Epithelial cell of prostate (primary cell): Measurements from ENCODE around the gene ACAT2.
"Not testable (repeated sequence)": the region's sequence is repeated elsewhere in the genome, so short reads cannot be mapped to it uniquely, and the experiment has no call there.

Experiments
- DNase-seq: peaks from one replicate; pipeline ENCODE4 v3.0.0-alpha.2; 2011; ENCODE audit warnings: low read depth, low spot score
- H3K27ac ChIP-seq: fragments of 450-650 bp; 2 replicates; pipeline ENCODE4 v1.5.1; 2017; ENCODE audit warnings: mild to moderate bottlenecking

The ACAT2 gene

GRCh38 chr6:159761873-159762680, at the start of gene ACAT2:
ACAT2 (plus strand) TSS chr6:159762045; CDS start chr6:159762088, 43 bp downstream.
- H3K27ac ChIP-seq = peak within 1 kb of the TSS; percentile 87
- peak; percentile 74 for DNase-seq

DNA sequence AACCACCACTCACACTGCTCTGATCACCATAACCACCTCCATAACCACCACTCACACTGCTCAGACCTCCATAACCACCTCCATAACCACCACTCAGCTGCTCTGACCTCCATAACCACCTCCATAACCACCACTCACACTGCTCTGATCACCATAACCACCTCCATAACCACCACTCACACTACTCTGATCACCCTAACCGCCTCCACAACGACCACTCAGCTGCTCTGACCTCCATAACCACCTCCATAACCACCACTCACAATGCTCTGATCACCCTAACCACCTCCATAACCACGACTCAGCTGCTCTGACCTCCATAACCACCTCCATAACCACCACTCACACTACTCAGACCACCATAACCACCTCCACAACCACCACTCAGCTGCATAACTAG, 49.5 kb upstream of the ACAT2 start:
- not testable (repeated sequence) for H3K27ac ChIP-seq, DNase-seq

- H3K27ac ChIP-seq = no peak overlapping the region
- no peak for DNase-seq
Observed at GRCh38 chr6:159713984-159714383, 47.9 kb upstream of the ACAT2 start.

DNA sequence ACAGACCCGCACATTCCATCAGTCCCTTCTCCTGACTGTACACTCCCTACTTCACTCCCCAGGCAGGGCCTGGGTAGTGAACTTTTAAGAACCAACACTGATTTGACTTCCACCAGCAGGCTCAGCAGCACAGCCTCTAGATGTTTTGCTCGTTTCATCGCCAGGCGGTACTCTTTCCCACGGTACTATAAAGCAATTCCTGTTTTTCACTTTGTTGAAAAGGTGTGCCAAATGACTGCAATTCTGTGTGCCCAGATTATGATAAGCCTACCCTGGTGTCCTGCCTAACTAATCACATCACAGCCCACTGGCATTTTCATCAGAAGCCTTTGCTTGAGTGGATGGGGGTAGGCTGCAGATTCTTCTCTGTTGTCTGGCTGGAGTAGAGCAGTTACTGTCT, 47.4 kb upstream of the ACAT2 start:
- H3K27ac ChIP-seq = no peak overlapping the region
- DNase-seq = no peak

GRCh38 chr6:159715166-159715565, 46.7 kb upstream of the ACAT2 start:
- no peak for DNase-seq
- H3K27ac ChIP-seq = no peak overlapping the region

GRCh38 chr6:159715605-159716004, 46.2 kb upstream of the ACAT2 start:
- peak overlapping the region; percentile 76 for H3K27ac ChIP-seq

GRCh38 chr6:159716247-159717096, 45.4 kb upstream of the ACAT2 start:
- peak overlapping the region; percentile 76 for H3K27ac ChIP-seq
- DNase-seq = peak; percentile 87

More at GRCh38 chr6:159715605-159716004, 46.2 kb upstream of the ACAT2 start:
- no peak for DNase-seq

DNA sequence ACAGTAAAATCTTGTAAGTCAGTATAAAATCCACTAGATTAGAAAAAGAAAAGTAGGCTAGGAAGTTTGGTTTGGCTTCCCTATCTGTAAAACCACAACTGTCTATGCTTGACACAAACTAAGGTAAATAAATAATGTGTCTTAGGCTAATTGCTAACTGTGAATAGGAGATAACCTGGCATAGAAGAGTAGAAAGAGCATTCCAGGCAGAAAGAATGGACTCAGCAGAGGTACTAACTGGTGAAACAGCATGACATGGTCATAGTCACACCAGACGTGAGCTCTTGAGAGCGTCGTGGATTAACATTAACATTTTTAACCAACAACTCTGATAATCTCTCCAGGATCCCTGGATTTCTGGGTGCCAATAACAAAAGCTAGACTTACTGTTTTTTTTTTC, 43.2 kb upstream of the ACAT2 start:
- H3K27ac ChIP-seq = no peak overlapping the region
- no peak for DNase-seq

DNA sequence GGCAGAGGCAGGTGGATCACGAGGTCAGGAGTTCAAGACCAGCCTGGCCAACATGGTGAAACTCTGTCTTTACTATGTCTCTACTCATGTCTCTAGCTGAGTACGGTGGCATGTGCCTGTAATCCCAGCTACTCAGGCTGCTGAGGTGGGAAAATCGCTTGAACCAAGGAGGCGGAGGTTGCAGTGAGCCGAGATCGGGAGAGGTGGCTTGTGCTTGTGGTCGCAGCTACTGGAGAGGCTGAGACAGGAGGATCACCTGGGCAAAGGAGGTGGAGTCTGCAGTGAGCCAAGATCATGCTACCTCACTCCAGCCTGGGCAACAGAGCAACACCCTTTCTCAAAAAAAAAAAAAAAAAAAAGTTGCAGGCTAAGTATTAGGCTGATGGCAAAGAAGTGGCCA, 42.6 kb upstream of the ACAT2 start:
- H3K27ac ChIP-seq = no peak overlapping the region
- no peak for DNase-seq

DNA sequence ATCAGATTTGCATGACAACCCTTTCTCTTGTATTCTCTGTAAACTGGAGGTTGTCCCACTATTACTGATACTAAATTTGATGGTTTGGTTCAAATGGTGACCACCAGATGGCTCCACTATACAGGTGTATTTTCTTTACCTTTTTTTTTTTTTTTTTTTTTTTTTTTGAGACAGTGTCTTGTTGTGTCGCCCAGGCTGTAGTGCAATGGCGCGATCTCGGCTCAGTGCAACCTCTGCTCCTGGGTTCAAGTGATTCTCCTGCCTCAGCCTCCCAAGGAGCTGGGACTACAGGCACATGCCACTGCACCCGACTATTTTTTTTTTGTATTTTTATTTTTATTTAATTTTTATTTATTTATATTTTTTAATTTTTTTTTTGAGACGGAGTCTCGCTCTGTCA, 41.1 kb upstream of the ACAT2 start:
- DNase-seq = no peak
- H3K27ac ChIP-seq = no peak overlapping the region

DNA sequence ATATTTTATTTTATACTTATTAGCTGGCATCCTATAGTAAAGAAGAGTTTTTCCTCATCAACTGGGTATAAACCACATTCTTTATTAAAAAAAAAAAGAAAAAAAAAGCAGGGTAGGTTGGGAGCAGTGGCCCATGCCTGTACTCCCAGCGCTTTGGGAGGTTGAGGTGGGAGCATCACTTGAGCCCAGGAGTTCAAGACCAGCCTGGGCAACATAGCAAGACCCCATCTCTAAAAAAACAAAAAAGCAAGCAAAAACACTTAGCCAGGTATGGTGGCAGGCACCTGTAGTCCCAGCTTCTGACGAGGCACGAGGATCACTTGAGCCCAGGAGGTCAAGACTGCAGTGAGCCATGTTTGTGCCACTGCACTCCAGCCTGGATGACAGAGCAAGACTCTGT, 39.9 kb upstream of the ACAT2 start:
- not testable (repeated sequence) for DNase-seq, H3K27ac ChIP-seq

GRCh38 chr6:159722655-159723054, 39.2 kb upstream of the ACAT2 start:
- DNase-seq = no peak
- H3K27ac ChIP-seq = no peak overlapping the region

GRCh38 chr6:159723259-159723658, 38.6 kb upstream of the ACAT2 start:
- H3K27ac ChIP-seq = no peak overlapping the region

DNA sequence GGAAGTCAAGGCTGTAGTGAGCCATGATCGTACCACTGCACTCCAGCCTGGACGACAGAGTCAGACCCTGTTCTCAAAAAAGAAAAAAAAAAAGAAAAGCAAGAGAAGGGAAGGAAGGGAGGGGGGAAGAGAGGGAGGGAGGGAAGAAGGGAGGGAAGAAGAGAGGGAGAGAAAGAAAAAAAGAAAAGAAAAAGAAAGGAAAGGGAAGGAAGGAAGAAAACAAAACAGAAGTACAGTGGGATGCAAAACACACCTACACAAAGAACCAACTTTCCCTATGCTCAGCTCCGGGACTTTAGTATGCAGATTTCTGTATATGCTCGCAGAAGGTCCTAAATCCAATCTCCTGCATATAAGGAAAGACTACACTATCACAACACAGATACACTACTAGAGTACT, 37.1 kb upstream of the ACAT2 start:
- no peak for DNase-seq
- H3K27ac ChIP-seq = no peak overlapping the region

More at GRCh38 chr6:159723259-159723658, 38.6 kb upstream of the ACAT2 start:
- DNase-seq = no peak

- H3K27ac ChIP-seq, DNase-seq: not testable (repeated sequence)
Observed at GRCh38 chr6:159725208-159725607, 36.6 kb upstream of the ACAT2 start.

- peak overlapping the region; percentile 97 for H3K27ac ChIP-seq
- DNase-seq = no peak
Observed at GRCh38 chr6:159726255-159726917, 35.5 kb upstream of the ACAT2 start.

GRCh38 chr6:159726918-159727716, 34.7 kb upstream of the ACAT2 start, which contains the start of gene WTAP:
WTAP (plus strand) TSS chr6:159727506; CDS start chr6:159736266, 8,760 bp downstream.
- DNase-seq = peak; percentile 91
- H3K27ac ChIP-seq = peak within 1 kb of the TSS; percentile 97

GRCh38 chr6:159727717-159728445, 34.0 kb upstream of the ACAT2 start:
- DNase-seq = no peak
- peak overlapping the region; percentile 97 for H3K27ac ChIP-seq

- no peak for DNase-seq
- H3K27ac ChIP-seq = peak overlapping the region; percentile 97
Observed at GRCh38 chr6:159728531-159728964, 33.3 kb upstream of the ACAT2 start.
